ENCODE measurements around the gene COL21A1. TPM values are rescaled to one million over a fixed set of nuclear protein-coding genes. Genes with fewer than 3 reads are reported as not detected.
"Not testable (repeated sequence)": the region's sequence is repeated elsewhere in the genome, so short reads cannot be mapped to it uniquely, and the experiment has no call there.

COL21A1 gene
- not detected for polyA plus RNA-seq (2012; ENCODE audit: insufficient read depth, insufficient read length)

DNA sequence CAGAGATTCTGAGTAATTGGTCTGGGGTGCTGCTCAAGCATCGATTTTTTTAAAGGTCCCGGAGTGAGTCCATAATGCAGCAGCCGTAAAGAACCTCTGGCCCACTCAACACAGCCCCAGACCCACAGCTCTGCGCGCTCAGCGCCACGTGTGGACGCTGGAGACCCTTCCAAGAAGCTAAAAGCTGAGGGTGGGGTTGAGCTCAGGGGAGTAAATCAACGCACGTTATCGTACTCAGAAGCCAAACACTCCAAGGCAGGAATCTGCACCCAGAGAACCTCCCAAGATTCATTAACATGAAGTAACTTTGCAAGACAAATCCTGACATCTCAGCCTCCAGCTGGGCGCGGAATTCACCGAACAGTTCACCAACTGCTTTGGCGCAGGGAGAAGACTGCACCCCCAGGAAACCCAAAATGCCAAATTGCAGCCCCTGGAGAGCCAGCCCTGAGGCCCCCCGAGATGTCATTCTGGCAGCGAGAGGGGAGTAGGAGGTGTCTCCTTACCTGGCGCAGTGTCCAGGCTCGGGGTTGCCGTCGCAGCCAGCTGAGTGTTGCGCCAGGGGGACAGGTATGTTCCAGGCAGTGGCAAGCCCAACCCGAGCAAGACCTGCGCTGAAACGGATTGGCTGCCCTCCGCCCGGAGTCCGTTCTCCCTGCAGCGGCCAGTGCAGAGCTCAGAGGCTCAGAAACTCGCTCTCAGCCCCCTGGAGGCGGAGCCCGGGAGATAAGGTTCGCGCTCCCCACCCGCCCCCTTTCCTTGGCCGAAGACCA is at the start of gene COL21A1:
TSS of gene COL21A1 (minus strand) at position 700 of the 773 bp plus-strand sequence. CDS start 64,962 bp downstream, outside the sequence.
- no peak for DNase-seq (ENCODE audit: low read depth, low spot score)
- no peak within 1 kb of the TSS for H3K4me3 ChIP-seq (ENCODE audit: low read length)

DNA sequence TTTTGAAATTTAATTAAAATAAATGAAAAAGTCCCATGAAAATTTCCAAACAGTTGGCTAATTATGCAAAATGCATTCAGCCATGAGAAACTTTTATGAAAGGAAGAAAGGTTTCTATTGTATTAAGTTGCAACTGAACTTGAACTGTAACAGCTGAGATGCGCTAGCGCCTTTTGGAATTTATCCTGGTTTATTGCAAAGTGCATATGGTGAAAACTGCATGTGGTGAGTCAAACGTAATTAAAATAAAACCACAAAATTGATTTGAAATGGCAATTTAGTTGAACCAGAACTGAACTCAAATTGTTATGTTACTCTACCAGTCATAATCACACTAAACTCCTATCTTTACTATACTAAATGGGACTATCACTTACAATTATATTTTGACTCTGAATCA is 46.4 kb upstream of the COL21A1 start:
- H3K4me3 ChIP-seq (ENCODE audit: low read length): no peak overlapping the region
- DNase-seq (ENCODE audit: low read depth, low spot score): no peak

DNA sequence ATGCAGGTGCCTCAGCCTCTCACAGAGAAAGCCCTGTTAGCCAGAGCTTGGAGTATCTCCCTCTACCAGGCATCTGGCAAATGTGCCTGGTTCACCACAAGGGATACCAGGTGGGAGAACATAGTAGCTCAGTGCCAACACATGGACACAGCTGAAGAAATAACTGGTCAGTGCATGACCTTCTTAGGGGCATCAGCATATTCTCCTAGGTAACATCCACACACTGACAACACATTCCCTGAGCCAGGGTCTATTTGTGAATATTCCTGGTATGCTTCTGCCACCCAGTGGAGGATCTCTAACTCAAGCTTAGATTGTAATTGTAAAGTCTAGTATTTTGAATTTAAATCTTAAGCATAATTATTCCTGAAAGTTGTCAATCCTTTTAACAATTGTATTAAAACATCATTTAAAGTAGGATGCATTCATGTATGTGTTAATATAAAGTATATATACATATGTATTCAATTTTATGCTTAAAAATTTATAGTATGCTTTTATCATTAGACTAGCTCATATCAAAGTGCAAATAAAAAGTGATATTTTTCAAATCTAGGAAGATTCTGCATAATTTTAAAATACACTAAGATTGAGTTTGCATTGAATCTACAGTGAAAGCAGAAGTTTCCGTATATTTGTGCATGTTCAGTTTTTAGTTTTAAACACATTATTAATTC is 45.3 kb upstream of the COL21A1 start:
- DNase-seq (ENCODE audit: low read depth, low spot score): peak; percentile 24
- H3K4me3 ChIP-seq (ENCODE audit: low read length): no peak overlapping the region

- H3K4me3 ChIP-seq (ENCODE audit: low read length): no peak overlapping the region
- DNase-seq (ENCODE audit: low read depth, low spot score): no peak
Measured at GRCh38 chr6:56291302-56291917, 44.0 kb upstream of the COL21A1 start.

DNA sequence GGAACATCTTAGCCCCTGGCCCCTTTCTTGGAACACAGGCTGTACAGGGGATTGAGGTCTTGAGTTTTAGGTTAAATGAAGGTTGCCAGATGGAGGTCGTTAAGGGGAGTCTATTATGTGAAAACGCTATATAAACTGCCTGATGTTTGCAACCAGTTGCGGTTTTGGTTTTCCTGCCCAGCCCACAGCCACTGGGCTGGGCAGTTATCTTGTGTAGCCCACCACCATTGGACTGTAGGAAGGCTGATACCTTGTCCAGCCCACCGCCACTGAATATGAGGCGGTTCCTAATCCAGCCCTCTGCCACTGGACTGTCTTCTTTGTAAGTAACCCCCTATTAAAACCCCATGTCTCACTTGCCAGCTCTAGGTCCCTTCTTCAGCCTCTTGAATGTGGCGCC is 42.3 kb upstream of the COL21A1 start:
- H3K4me3 ChIP-seq (ENCODE audit: low read length): no peak overlapping the region
- no peak for DNase-seq (ENCODE audit: low read depth, low spot score)

- no peak for DNase-seq (ENCODE audit: low read depth, low spot score)
- H3K4me3 ChIP-seq (ENCODE audit: low read length): no peak overlapping the region
Measured at GRCh38 chr6:56288347-56288746, 41.0 kb upstream of the COL21A1 start.

GRCh38 chr6:56282391-56282790 is 35.0 kb upstream of the COL21A1 start:
- no peak for DNase-seq (ENCODE audit: low read depth, low spot score)
- H3K4me3 ChIP-seq (ENCODE audit: low read length): no peak overlapping the region

- no peak for DNase-seq (ENCODE audit: low read depth, low spot score)
- no peak overlapping the region for H3K4me3 ChIP-seq (ENCODE audit: low read length)
Measured at GRCh38 chr6:56280126-56280525, 32.7 kb upstream of the COL21A1 start.

DNA sequence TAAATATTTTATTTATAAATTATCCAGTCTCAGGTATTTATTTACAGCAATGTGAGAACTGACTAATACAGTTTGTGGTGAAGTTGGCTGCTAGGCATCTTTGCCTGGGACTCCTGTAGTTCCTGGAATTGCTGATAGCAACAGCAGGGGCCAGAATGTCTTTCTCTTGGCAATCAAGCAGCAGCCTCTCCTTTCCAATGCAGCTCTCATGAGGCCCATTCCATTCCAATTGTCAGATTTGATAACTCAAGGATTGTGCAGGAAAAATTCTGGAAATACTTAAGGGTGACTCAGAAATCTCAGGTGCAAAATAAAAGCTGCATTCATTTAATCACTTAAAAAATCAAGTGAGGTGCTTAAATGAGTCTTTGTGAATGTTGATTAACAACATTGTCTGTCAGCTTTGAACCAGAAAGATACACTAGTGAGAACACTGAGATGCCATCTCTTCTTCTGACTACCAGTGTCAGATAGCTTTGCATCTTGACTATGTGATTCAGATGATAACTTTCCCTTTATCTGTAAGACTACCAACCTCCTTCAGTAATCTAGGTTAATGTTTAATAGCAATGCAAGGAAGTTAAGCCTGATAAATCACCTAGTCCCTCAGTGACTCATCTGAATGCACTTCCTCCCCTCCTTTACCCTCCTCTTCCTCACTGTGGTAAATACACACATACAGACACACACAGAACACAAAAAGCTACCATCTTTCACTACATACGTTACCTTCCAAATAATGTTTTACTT is 32.1 kb upstream of the COL21A1 start:
- DNase-seq (ENCODE audit: low read depth, low spot score): no peak
- no peak overlapping the region for H3K4me3 ChIP-seq (ENCODE audit: low read length)

- no peak for DNase-seq (ENCODE audit: low read depth, low spot score)
- no peak overlapping the region for H3K4me3 ChIP-seq (ENCODE audit: low read length)
Measured at GRCh38 chr6:56278171-56278591, 30.8 kb upstream of the COL21A1 start.

DNA sequence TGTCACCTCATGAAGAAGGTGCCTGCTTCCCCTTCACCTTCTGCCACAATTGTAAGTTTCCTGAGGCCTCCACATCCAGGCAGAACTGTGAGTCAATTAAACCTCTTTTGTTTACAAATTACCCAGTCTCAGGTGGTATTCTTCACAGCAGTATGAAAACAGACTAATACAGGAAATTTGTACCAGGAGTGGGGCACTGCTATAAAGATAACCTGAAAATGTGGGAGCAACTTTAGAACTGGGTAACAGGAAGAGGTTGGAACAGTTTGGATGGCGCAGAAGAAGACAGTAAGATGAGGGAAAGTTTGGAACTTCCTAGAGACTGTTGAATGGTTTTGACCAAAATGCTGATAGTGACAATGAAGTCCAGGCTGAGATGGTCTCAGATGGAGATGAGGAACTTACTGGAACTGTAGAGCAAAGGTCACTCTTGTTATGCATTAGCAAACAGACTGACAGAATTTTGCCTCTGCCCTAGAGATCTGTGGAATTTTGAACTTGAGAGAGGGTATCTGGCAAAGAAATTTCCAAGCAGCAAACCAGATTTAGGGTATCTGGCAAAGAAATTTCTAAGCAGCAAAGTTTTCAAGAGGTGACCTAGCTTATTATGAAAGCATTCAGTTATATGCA is 23.5 kb upstream of the COL21A1 start:
- no peak for DNase-seq (ENCODE audit: low read depth, low spot score)
- no peak overlapping the region for H3K4me3 ChIP-seq (ENCODE audit: low read length)

DNA sequence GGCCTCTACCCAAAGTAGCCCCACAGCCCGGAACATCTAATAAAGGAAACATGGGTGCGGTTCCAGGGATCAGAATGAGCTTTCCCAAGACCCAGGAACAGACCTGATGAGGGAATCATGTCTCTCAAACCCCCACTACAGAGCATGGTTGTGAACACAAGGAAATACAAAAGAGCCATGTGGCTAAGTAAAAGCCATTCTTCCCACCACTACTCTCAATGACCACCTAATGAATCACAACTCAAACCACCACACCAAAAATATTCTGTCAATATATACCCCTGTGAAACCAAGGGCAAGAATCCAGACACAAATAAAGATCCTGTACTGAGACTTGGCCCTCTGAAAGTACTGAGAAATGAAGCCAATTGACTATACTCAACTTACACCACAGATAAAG is 20.9 kb upstream of the COL21A1 start:
- H3K4me3 ChIP-seq (ENCODE audit: low read length): no peak overlapping the region
- DNase-seq (ENCODE audit: low read depth, low spot score): no peak

DNA sequence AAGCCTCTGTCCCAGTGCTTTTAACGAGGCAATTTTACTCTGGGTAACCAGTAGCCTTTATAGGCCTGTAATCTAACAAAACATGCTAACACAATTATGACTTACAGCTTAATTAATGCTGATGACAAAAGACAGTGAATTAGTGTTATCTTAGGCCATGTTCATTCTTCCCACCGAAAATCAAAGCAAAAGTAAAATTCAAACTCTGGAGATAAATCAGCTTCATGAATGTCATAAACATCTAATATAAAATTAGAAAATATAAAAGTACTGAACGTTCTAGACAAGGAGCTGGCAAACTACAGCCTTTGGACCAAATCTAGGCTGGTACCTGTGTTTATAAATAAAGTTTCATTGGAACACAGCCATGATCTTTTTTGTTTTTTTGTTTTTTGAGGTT is 18.6 kb upstream of the COL21A1 start:
- DNase-seq (ENCODE audit: low read depth, low spot score): no peak
- H3K4me3 ChIP-seq (ENCODE audit: low read length): no peak overlapping the region

DNA sequence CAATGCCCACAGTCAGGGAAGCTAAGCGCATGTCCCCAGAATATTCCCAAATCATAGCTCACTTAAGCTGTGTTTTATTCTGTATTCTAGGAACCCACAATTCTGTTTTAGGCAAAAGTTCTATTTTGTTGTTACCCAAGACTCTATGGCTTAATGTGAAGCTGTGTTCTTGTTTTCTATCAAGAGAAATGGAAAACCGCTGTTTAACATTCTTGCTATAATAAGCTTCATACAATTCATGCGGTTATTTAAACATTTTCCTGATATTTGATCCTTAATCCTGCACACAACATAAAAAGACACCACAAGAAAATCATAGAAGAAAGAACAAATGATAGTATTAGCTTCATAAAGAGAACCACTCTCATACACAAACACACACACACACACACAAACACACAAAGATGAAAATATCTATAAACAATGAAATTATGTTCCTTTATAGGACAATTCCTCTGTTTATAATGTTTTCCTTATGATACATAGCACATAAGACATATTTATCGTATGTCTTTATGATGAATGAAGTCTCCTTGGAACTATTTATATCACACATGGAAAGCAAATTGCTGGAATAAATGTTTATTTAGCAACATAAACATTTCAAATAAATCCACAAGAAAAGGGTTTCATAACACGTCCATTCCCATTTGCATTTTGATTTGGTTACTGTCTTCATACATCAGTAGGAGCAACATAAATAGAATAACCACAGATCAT is 16.4 kb upstream of the COL21A1 start:
- no peak overlapping the region for H3K4me3 ChIP-seq (ENCODE audit: low read length)
- no peak for DNase-seq (ENCODE audit: low read depth, low spot score)

GRCh38 chr6:56260593-56260992 is 13.2 kb upstream of the COL21A1 start:
- not testable (repeated sequence) for DNase-seq (ENCODE audit: low read depth, low spot score); H3K4me3 ChIP-seq (ENCODE audit: low read length)

DNA sequence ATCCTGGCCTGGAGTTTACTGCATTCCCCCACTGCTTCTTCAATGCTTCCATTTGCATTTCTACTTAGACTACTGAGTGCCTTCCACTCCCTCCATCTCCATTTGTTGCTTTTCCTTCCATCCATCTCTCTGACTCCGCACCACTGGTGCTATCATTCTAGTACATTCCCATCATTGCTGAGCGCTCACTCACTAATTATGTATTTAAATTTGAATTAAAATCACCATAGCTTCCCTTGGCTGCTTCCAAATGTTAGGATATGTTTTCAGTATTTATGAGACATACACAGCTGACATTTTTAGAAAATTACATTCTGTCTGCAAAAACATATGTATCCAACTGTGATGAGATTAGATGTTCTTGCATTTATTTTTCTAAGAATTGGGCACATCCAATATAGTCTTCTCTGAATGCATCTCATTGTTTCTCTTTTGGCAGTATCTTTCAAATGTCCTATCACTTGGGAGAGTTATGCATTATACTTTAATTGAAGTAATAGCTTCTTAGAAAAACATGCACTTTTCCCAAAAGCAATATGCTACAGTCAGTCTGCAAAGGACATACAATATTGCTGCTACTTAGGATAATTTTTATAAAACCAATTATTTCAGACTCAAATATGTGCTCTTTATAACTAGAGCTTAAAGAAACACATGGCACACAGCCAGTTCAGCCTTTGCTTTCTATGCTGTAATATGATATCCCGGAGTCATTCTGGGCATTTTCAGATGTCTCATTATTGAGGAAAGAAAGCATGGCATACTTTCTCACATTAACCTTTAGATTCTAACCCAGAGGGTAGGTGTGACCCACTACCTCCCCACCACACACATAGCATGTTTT is 12.1 kb upstream of the COL21A1 start:
- no peak overlapping the region for H3K4me3 ChIP-seq (ENCODE audit: low read length)
- DNase-seq (ENCODE audit: low read depth, low spot score): no peak

DNA sequence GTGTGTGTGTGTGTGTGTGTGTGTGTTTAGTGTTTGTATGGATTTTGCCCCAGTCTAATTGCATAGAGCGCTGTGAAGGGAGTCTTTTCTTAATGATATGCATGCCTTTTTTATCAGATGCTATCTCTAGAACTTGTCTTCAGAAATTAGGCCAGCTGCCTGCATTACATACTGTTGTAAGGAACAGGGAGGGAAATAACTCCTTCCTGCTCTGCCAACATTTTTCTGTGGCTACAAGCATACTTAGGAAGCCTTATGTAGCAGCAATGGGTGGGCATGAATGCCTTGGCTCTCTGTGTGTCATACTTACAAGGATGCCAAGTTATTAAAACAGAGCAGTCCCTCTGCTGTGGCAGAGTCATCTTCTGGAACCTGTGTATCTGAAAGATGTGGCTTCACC is 8.0 kb upstream of the COL21A1 start:
- no peak overlapping the region for H3K4me3 ChIP-seq (ENCODE audit: low read length)
- DNase-seq (ENCODE audit: low read depth, low spot score): no peak

DNA sequence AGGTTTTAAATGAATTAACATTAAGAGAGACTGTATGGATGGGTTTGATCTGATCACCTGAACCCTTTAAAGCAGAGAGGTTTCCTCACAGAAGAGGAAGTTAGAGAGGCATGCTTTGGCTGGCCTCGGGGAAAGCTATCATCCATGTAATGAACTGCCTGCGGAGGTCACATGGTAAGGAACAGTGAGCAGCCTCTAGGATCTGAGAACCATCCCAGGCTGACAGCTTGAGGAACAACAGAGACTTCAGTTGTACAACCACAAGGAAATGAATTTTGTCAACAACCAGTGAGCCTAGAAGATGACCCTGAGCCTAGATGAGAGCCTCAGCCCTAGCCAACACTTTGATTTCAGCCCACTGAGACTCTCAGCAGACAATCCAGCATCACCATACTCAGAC is 2.9 kb upstream of the COL21A1 start:
- no peak overlapping the region for H3K4me3 ChIP-seq (ENCODE audit: low read length)
- no peak for DNase-seq (ENCODE audit: low read depth, low spot score)

Measured in Jurkat, Clone E6-1 (cell line).